SK-N-SH treated with all-trans-retinoic acid at 6 μM for 48 hours (cell line): Measurements from ENCODE around the gene FBXW11.

Experiments
- ATAC-seq: fragments of 200-7000 bp; cut with Tn5 transposase; 3 replicates; pipeline ENCODE4 v1.9.1; 2020; ENCODE audit warnings: mild to moderate bottlenecking, moderate library complexity
- ARNTL ChIP-seq: fragments of 450-650 bp; formaldehyde crosslinking; IDR thresholded peaks from 2 replicates; pipeline ENCODE4 v1.5.0; 2020; ENCODE audit warnings: low read depth, mild to moderate bottlenecking, moderate library complexity, borderline replicate concordance
- BACH2 ChIP-seq: fragments of 250-450 bp; sonication (Bioruptor Pico); IDR thresholded peaks from 2 replicates; pipeline ENCODE4 v1.9.0; 2021; ENCODE audit warnings: mild to moderate bottlenecking, borderline replicate concordance
- CSDC2 ChIP-seq: fragments of 250-450 bp; sonication (Bioruptor Pico); IDR thresholded peaks from 2 replicates; pipeline ENCODE4 v1.5.0; 2020; ENCODE audit warnings: mild to moderate bottlenecking, moderate library complexity
- ESRRG ChIP-seq: fragments of 250-450 bp; sonication (Bioruptor Pico); IDR thresholded peaks from 2 replicates; pipeline ENCODE4 v1.6.1; 2021; ENCODE audit warnings: mild to moderate bottlenecking
- GLIS3 ChIP-seq: fragments of 250-450 bp; sonication (Bioruptor Pico); IDR thresholded peaks from 2 replicates; pipeline ENCODE4 v1.5.0; 2020; ENCODE audit warnings: mild to moderate bottlenecking, moderate library complexity
- ISL1 ChIP-seq: fragments of 250-450 bp; sonication (Bioruptor Pico); IDR thresholded peaks from 2 replicates; pipeline ENCODE4 v2.1.2; 2022; ENCODE audit warnings: mild to moderate bottlenecking, moderate library complexity
- OSR1 ChIP-seq: fragments of 250-450 bp; sonication (Bioruptor Pico); IDR thresholded peaks from 2 replicates; pipeline ENCODE4 v1.8.0; 2022; ENCODE audit warnings: moderate library complexity, mild to moderate bottlenecking, inconsistent platforms
- PPARA ChIP-seq: fragments of 250-450 bp; sonication (Bioruptor Pico); IDR thresholded peaks from 2 replicates; pipeline ENCODE4 v1.5.0; 2020; ENCODE audit warnings: mild to moderate bottlenecking, borderline replicate concordance
- RARB ChIP-seq: fragments of 250-450 bp; sonication (Bioruptor Pico); IDR thresholded peaks from 2 replicates; pipeline ENCODE4 v1.8.0; 2021; ENCODE audit warnings: mild to moderate bottlenecking, moderate library complexity
- SNAI2 ChIP-seq: fragments of 250-450 bp; sonication (Bioruptor Pico); IDR thresholded peaks from 2 replicates; pipeline ENCODE4 v1.5.0; 2020; ENCODE audit warnings: mild to moderate bottlenecking, moderate library complexity
- TCF4 ChIP-seq: fragments of 250-450 bp; sonication (Bioruptor Pico); IDR thresholded peaks from 2 replicates; pipeline ENCODE4 v1.8.0; 2021; ENCODE audit warnings: mild to moderate bottlenecking, moderate library complexity, borderline replicate concordance
- ZFP3 ChIP-seq: fragments of 250-450 bp; sonication (Bioruptor Pico); IDR thresholded peaks from 2 replicates; pipeline ENCODE4 v1.5.0; 2020; ENCODE audit warnings: mild to moderate bottlenecking, moderate library complexity
- ZFP30 ChIP-seq: fragments of 450-650 bp; formaldehyde crosslinking; IDR thresholded peaks from 2 replicates; pipeline ENCODE4 v1.5.0; 2022; ENCODE audit warnings: mild to moderate bottlenecking, moderate library complexity
- ZNF565 ChIP-seq: fragments of 450-650 bp; formaldehyde crosslinking; conservative IDR thresholded peaks from 2 replicates; pipeline ENCODE4 v1.5.0; 2020; ENCODE audit warnings: low read depth, mild to moderate bottlenecking, moderate library complexity
- ZNF70 ChIP-seq: fragments of 450-650 bp; formaldehyde crosslinking; IDR thresholded peaks from 2 replicates; pipeline ENCODE4 v1.5.0; 2020; ENCODE audit warnings: mild to moderate bottlenecking, moderate library complexity
- ZNF8 ChIP-seq: fragments of 450-650 bp; formaldehyde crosslinking; IDR thresholded peaks from 2 replicates; pipeline ENCODE4 v1.5.0; 2020; ENCODE audit warnings: mild to moderate bottlenecking, moderate library complexity
- TF ChIP-seq, protein P1 (sequence below): fragments of 250-450 bp; sonication (Bioruptor Pico); IDR thresholded peaks from 2 replicates; pipeline ENCODE4 v1.8.0; 2020; ENCODE audit warnings: mild to moderate bottlenecking, moderate library complexity, borderline replicate concordance
- TF ChIP-seq, protein P2 (sequence below): fragments of 250-450 bp; sonication (Bioruptor Pico); IDR thresholded peaks from 2 replicates; pipeline ENCODE4 v1.5.1; 2021; ENCODE audit warnings: mild to moderate bottlenecking, moderate library complexity
- TF ChIP-seq, protein P3 (sequence below): fragments of 250-450 bp; sonication (Bioruptor Pico); IDR thresholded peaks from 2 replicates; pipeline ENCODE4 v1.5.0; 2020; ENCODE audit warnings: mild to moderate bottlenecking, moderate library complexity
- TF ChIP-seq, protein P4 (sequence below): fragments of 250-450 bp; sonication (Bioruptor Pico); IDR thresholded peaks from 2 replicates; pipeline ENCODE4 v1.5.1; 2020; ENCODE audit warnings: low read depth, mild to moderate bottlenecking, moderate library complexity
- TF ChIP-seq, protein P5 (sequence below): fragments of 250-450 bp; sonication (Bioruptor Pico); IDR thresholded peaks from 2 replicates; pipeline ENCODE4 v1.8.0; 2021; ENCODE audit warnings: low read depth, mild to moderate bottlenecking, moderate library complexity, borderline replicate concordance

Gene FBXW11

GRCh38 chr5:171927345-171927941, 79.0 kb downstream of the FBXW11 start:
- TF ChIP-seq ZNF565 (no peak), ISL1 (no peak), ZFP3 (CRISPR knock-in tag) (no peak), SNAI2 (no peak), TCF4 (CRISPR knock-in tag) (no peak), BACH2 (CRISPR knock-in tag) (no peak), ZNF70 (CRISPR knock-in tag) (no peak)
- TF ChIP-seq, protein P1, sequence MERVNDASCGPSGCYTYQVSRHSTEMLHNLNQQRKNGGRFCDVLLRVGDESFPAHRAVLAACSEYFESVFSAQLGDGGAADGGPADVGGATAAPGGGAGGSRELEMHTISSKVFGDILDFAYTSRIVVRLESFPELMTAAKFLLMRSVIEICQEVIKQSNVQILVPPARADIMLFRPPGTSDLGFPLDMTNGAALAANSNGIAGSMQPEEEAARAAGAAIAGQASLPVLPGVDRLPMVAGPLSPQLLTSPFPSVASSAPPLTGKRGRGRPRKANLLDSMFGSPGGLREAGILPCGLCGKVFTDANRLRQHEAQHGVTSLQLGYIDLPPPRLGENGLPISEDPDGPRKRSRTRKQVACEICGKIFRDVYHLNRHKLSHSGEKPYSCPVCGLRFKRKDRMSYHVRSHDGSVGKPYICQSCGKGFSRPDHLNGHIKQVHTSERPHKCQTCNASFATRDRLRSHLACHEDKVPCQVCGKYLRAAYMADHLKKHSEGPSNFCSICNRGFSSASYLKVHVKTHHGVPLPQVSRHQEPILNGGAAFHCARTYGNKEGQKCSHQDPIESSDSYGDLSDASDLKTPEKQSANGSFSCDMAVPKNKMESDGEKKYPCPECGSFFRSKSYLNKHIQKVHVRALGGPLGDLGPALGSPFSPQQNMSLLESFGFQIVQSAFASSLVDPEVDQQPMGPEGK: no peak
- TF ChIP-seq, all 23 proteins: peak for 0
- ATAC-seq: no peak

GRCh38 chr5:171926311-171926710, 80.1 kb downstream of the FBXW11 start:
- ATAC-seq: no peak
- TF ChIP-seq OSR1 (CRISPR knock-in tag) (no peak), GLIS3 (no peak), ESRRG (CRISPR knock-in tag) (no peak), BACH2 (CRISPR knock-in tag) (no peak), RARB (CRISPR knock-in tag) (no peak), ZNF70 (CRISPR knock-in tag) (no peak), ARNTL (CRISPR knock-in tag) (no peak), SNAI2 (no peak), CSDC2 (no peak)
- TF ChIP-seq, protein P2, sequence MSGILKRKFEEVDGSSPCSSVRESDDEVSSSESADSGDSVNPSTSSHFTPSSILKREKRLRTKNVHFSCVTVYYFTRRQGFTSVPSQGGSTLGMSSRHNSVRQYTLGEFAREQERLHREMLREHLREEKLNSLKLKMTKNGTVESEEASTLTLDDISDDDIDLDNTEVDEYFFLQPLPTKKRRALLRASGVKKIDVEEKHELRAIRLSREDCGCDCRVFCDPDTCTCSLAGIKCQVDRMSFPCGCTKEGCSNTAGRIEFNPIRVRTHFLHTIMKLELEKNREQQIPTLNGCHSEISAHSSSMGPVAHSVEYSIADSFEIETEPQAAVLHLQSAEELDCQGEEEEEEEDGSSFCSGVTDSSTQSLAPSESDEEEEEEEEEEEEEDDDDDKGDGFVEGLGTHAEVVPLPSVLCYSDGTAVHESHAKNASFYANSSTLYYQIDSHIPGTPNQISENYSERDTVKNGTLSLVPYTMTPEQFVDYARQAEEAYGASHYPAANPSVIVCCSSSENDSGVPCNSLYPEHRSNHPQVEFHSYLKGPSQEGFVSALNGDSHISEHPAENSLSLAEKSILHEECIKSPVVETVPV: no peak
- TF ChIP-seq, protein P3, sequence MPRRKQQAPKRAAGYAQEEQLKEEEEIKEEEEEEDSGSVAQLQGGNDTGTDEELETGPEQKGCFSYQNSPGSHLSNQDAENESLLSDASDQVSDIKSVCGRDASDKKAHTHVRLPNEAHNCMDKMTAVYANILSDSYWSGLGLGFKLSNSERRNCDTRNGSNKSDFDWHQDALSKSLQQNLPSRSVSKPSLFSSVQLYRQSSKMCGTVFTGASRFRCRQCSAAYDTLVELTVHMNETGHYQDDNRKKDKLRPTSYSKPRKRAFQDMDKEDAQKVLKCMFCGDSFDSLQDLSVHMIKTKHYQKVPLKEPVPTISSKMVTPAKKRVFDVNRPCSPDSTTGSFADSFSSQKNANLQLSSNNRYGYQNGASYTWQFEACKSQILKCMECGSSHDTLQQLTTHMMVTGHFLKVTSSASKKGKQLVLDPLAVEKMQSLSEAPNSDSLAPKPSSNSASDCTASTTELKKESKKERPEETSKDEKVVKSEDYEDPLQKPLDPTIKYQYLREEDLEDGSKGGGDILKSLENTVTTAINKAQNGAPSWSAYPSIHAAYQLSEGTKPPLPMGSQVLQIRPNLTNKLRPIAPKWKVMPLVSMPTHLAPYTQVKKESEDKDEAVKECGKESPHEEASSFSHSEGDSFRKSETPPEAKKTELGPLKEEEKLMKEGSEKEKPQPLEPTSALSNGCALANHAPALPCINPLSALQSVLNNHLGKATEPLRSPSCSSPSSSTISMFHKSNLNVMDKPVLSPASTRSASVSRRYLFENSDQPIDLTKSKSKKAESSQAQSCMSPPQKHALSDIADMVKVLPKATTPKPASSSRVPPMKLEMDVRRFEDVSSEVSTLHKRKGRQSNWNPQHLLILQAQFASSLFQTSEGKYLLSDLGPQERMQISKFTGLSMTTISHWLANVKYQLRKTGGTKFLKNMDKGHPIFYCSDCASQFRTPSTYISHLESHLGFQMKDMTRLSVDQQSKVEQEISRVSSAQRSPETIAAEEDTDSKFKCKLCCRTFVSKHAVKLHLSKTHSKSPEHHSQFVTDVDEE (CRISPR knock-in tag): no peak

GRCh38 chr5:171924493-171925122, 81.8 kb downstream of the FBXW11 start:
- TF ChIP-seq ZNF70 (CRISPR knock-in tag): no peak
- ATAC-seq: no peak

DNA sequence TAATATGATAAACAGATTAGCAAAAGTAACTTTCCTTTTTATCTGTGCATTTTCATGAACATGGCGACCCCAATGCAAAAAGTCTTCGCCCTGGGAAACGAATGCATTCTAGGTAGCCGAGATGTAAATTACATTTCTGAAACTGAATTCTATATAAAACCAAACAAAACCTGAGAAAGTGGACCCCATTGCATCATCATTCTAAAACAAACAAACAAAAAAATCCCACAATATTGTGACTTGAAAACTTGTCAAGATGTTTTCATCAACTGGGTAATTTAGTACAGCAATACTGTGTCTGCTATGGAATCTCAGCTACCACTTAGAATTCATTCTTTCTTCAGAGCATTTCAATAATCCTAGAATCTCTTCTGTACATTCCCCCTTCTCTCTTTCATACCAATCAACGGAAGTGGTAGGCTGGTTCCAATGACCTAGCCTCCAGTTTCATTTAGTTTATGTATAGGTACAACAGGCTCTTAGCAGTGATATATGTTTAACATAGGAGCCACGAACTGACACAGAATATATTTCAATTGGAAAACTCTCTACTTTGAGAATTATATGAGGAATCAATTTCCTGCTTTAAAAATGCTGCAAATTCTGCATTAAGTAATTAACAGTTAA, 85.6 kb downstream of the FBXW11 start:
- ATAC-seq: no peak
- TF ChIP-seq ZNF70 (CRISPR knock-in tag) (no peak), GLIS3 (no peak), SNAI2 (no peak), ZNF8 (CRISPR knock-in tag) (no peak), ESRRG (CRISPR knock-in tag) (no peak), RARB (CRISPR knock-in tag) (no peak), BACH2 (CRISPR knock-in tag) (no peak), ZFP30 (CRISPR knock-in tag) (no peak), ISL1 (no peak), ZFP3 (CRISPR knock-in tag) (no peak), PPARA (no peak), TCF4 (CRISPR knock-in tag) (no peak)
- TF ChIP-seq, protein P3 (CRISPR knock-in tag): no peak
- TF ChIP-seq, protein P4, sequence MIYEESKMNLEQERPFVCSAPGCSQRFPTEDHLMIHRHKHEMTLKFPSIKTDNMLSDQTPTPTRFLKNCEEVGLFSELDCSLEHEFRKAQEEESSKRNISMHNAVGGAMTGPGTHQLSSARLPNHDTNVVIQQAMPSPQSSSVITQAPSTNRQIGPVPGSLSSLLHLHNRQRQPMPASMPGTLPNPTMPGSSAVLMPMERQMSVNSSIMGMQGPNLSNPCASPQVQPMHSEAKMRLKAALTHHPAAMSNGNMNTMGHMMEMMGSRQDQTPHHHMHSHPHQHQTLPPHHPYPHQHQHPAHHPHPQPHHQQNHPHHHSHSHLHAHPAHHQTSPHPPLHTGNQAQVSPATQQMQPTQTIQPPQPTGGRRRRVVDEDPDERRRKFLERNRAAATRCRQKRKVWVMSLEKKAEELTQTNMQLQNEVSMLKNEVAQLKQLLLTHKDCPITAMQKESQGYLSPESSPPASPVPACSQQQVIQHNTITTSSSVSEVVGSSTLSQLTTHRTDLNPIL (CRISPR knock-in tag): no peak
- TF ChIP-seq, protein P5, sequence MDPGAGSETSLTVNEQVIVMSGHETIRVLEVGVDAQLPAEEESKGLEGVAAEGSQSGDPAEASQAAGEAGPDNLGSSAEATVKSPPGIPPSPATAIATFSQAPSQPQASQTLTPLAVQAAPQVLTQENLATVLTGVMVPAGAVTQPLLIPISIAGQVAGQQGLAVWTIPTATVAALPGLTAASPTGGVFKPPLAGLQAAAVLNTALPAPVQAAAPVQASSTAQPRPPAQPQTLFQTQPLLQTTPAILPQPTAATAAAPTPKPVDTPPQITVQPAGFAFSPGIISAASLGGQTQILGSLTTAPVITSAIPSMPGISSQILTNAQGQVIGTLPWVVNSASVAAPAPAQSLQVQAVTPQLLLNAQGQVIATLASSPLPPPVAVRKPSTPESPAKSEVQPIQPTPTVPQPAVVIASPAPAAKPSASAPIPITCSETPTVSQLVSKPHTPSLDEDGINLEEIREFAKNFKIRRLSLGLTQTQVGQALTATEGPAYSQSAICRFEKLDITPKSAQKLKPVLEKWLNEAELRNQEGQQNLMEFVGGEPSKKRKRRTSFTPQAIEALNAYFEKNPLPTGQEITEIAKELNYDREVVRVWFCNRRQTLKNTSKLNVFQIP (CRISPR knock-in tag): no peak
